B cell (primary cell): Measurements from ENCODE around the gene SERPINA9. TPM values are rescaled to one million over a fixed set of nuclear protein-coding genes. Genes with fewer than 3 reads are reported as not detected.

ENCODE experiments used
- ATAC-seq: fragments of 200-7000 bp; cut with Tn5 transposase; one replicate; pipeline ENCODE4 v1.10.0; 2021; ENCODE audit warnings: low read depth, mild to moderate bottlenecking, moderate number of reproducible peaks, moderate library complexity
- CTCF ChIA-PET: fragments of 350-600 bp; sonication (Branson Sonifier 250); formaldehyde crosslinking; loops from one replicate; lab custom pipeline; 2021; ENCODE audit warnings: antibody characterized with exemption, inconsistent platforms; lab: Charles Lee
- POLR2A ChIA-PET: fragments of 350-600 bp; sonication (Branson Sonifier 250); formaldehyde crosslinking; loops from one replicate; lab custom pipeline; 2021; ENCODE audit warnings: antibody characterized with exemption; lab: Charles Lee
- DNase-seq: peaks from one replicate; pipeline ENCODE4 v3.0.0; 2013
- H2AFZ ChIP-seq: 2 replicates; pipeline ENCODE4 v1.6.1; 2012; ENCODE audit warnings: mild to moderate bottlenecking, low read depth, low read length; ENCODE audit not compliant: insufficient read depth, poor library complexity, severe bottlenecking
- H3K27ac ChIP-seq, 2 donors: 1 replicate in 1 of 2; 2 replicates in 1 of 2; pipeline ENCODE4 v1.5.1; 2012 to 2013; ENCODE audit warnings: low read length in 2 of 2, mild to moderate bottlenecking in 2 of 2, moderate library complexity in 1 of 2
- H3K27me3 ChIP-seq, 4 experiments: fragments of 200-600 bp in 1 of 4; sonication (generic) in 1 of 4; replicated peaks in 1 of 4; 1 replicate in 2 of 4; 2 replicates in 2 of 4; pipeline versions ENCODE4 v1.6.1 to v1.7.0; 2013 to 2016; ENCODE audit warnings: low read length in 3 of 4, mild to moderate bottlenecking in 2 of 4, mixed read lengths in 1 of 4, moderate library complexity in 1 of 4; ENCODE audit not compliant: insufficient read depth in 4 of 4, control insufficient read depth in 3 of 4; ENCODE audit errors: control extremely low read depth in 1 of 4
- H3K36me3 ChIP-seq, 2 experiments: replicated peaks in 1 of 2; 1 replicate in 1 of 2; 2 replicates in 1 of 2; pipeline versions ENCODE4 v1.6.1 to v1.7.1; 2013; ENCODE audit warnings: low read length in 1 of 2; ENCODE audit not compliant: insufficient read depth in 2 of 2, control insufficient read depth in 1 of 2; ENCODE audit errors: control extremely low read depth in 1 of 2, extremely low read depth in 1 of 2
- H3K4me1 ChIP-seq, 2 donors: fragments of 200-600 bp in 1 of 2; sonication (generic) in 1 of 2; 1 replicate in 1 of 2; 2 replicates in 1 of 2; pipeline versions ENCODE4 v1.5.1 to v1.6.1; 2013 to 2017; ENCODE audit warnings: low read length in 2 of 2; ENCODE audit not compliant: control insufficient read depth in 2 of 2, insufficient read depth in 2 of 2
- H3K4me2 ChIP-seq: replicated peaks from 2 replicates; pipeline ENCODE3; 2012; ENCODE audit warnings: mild to moderate bottlenecking, low read depth, low read length; ENCODE audit not compliant: poor library complexity, severe bottlenecking
- H3K4me3 ChIP-seq, 5 experiments: fragments of 200-600 bp in 1 of 5; sonication (generic) in 1 of 5; 1 replicate in 3 of 5; 2 replicates in 2 of 5; pipeline versions ENCODE4 v1.5.1 to v1.7.0; 2011 to 2016; ENCODE audit warnings: low read length in 4 of 5, mild to moderate bottlenecking in 4 of 5, low read depth in 2 of 5, control low read depth in 1 of 5, moderate library complexity in 1 of 5; ENCODE audit not compliant: insufficient read depth in 1 of 5; ENCODE audit errors: control extremely low read depth in 1 of 5, extremely low read depth in 1 of 5
- H3K79me2 ChIP-seq: fragments of 200-600 bp; sonication (generic); one replicate; pipeline ENCODE4 v1.6.0; 2016; ENCODE audit warnings: low read length; ENCODE audit not compliant: control insufficient read depth, insufficient read depth
- H3K9ac ChIP-seq: fragments of 200-600 bp; sonication (generic); 2 replicates; pipeline ENCODE4 v1.6.1; 2017; ENCODE audit warnings: mild to moderate bottlenecking, low read length, moderate library complexity
- H3K9me3 ChIP-seq, 3 donors: one replicate each; pipeline versions ENCODE4 v1.6.1 to v1.7.1; 2013; ENCODE audit warnings: low read length in 2 of 3; ENCODE audit not compliant: control insufficient read depth in 2 of 3, insufficient read depth in 1 of 3; ENCODE audit errors: control extremely low read depth in 1 of 3
- H4K20me1 ChIP-seq: 2 replicates; pipeline ENCODE4 v1.6.0; 2012; ENCODE audit warnings: mild to moderate bottlenecking, low read length; ENCODE audit not compliant: insufficient read depth, control insufficient read depth, poor library complexity, severe bottlenecking
- H3K27ac Mint-ChIP-seq: one replicate; pipeline ENCODE4 v1.8.0; 2021; ENCODE audit warnings: mixed read lengths
- H3K27me3 Mint-ChIP-seq: one replicate; pipeline ENCODE4 v1.8.0; 2021; ENCODE audit warnings: mixed read lengths
- H3K4me1 Mint-ChIP-seq: one replicate; pipeline ENCODE4 v1.8.0; 2021; ENCODE audit warnings: mixed read lengths
- H3K4me3 Mint-ChIP-seq: one replicate; pipeline ENCODE4 v1.8.0; 2021; ENCODE audit warnings: mixed read lengths
- H3K9me3 Mint-ChIP-seq: one replicate; pipeline ENCODE4 v1.8.0; 2022; ENCODE audit warnings: mixed read lengths; ENCODE audit not compliant: insufficient read depth
- CTCF ChIP-seq: fragments of 200-600 bp; IDR thresholded peaks from one replicate; pipeline ENCODE4 v1.8.0; 2022; ENCODE audit warnings: antibody characterized with exemption, mild to moderate bottlenecking
- EZH2 ChIP-seq: IDR thresholded peaks from 2 replicates; pipeline ENCODE4 v1.6.1; 2012; ENCODE audit warnings: borderline replicate concordance, low read depth, mild to moderate bottlenecking, moderate library complexity, low read length; ENCODE audit not compliant: insufficient read depth, poor library complexity, severe bottlenecking
- WGBS: methylation state at CpG from one replicate; pipeline ENCODE4 v1.1.5; 2013; ENCODE audit warnings: missing lambda C conversion rate; ENCODE audit not compliant: insufficient coverage; 5-methylcytosine and 5-hydroxymethylcytosine counted together
- intact Hi-C: fragments of 100-400 bp; cut with micrococcal nuclease; formaldehyde crosslinking; loops from one replicate; pipeline ENCODE4 v1.10.0; 2022
- polyA plus RNA-seq: library from polyadenylated mRNA; depleted of rRNA; stranded (reverse); fragments of >200 nt; gene quantifications from 2 replicates; pipeline ENCODE4 v1.2.3, GENCODE V29; 2012
- total RNA-seq, 2 donors: library from RNA; stranded (reverse); fragments of 120-200 nt in 1 of 2; gene quantifications; 1 replicate in 1 of 2; 2 replicates in 1 of 2; pipeline versions ENCODE4 v1.2.3 to v1.2.4, GENCODE V29; 2013 to 2022

The SERPINA9 gene
- total and polyA plus RNA-seq, 2 donors (not counting 1 experiment from before 2014, with no cell fraction given) = 0.74 TPM; not detected in 1

GRCh38 chr14:94523265-94523664, 47.3 kb upstream of the SERPINA9 start:
- Histone ChIP-seq H3K27me3 (peaks cover 0 to 6% (median 0%) of the 10 kb centered on the region in 4 experiments), H3K79me2 (no peaks in the 10 kb centered on the region), H3K27ac (no peak overlapping the region), H3K4me2 (no peak overlapping the region), H3K9me3 (peaks cover 0 to 9% (median 0%) of the 10 kb centered on the region in 3 donors), H4K20me1 (no peaks in the 10 kb centered on the region), H3K4me1 (no peaks in the 10 kb centered on the region), H3K9ac (no peak overlapping the region), H2AFZ (no peak overlapping the region), H3K4me3 (no peak overlapping the region), H3K36me3 (no peaks in the 10 kb centered on the region)
- no peak for DNase-seq
- TF ChIP-seq EZH2 (no peak), CTCF (no peak)
- ChIA-PET CTCF (no interaction called here), POLR2A (no interaction called here)
- intact Hi-C loops = no loop called here
- WGBS = 91% methylated on average over 7 of the region's 8 CpGs
- Mint-ChIP-seq H3K9me3 (peaks cover 9% of the 10 kb centered on the region), H3K4me3 (no peak overlapping the region), H3K27me3 (peaks cover 8% of the 10 kb centered on the region), H3K27ac (no peak overlapping the region), H3K4me1 (no peaks in the 10 kb centered on the region)
- ATAC-seq = no peak

DNA sequence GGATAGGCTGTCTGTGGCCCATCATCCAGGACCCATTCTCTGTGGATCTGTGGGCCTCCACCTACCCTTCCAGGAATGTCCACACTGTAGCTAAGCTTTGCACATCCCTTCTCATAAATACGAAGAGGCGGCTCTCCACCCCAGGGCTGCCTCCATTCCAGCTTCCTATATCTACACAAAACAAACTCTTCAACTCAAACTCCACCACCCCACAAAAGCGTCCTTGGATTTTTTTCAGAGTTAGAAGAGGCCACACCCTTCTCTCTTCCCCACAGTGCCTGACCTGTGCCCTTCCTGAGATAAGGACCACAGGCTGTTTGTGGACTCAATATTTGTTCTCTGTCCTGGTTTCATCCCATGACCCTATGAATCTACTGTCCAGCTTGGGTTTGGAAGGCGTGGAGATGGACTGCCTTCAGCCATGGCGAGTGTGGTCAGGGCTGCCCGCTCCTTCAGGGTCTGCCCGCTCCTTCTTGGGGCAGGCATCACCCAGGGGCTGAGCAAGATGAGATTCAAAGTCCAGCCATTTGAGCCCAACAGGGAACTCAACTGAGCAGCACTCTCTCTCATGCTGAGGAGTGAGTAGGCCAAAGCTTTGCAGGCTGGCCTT, 46.2 kb upstream of the SERPINA9 start:
- Mint-ChIP-seq H3K4me3 (no peak overlapping the region), H3K27ac (no peak overlapping the region), H3K27me3 (peaks cover 8% of the 10 kb centered on the region), H3K9me3 (peaks cover 5% of the 10 kb centered on the region), H3K4me1 (no peaks in the 10 kb centered on the region)
- peaks cover 0 to 9% (median 0%) of the 10 kb centered on the region in 3 donors for H3K9me3 ChIP-seq
- ChIA-PET POLR2A (no interaction called here), CTCF (interaction anchor here (0.6 kb wide), 1 partner anchor 11 kb away, joined by 3 read pairs; no protein-coding TSS in a partner anchor)
- DNase-seq (no peak), ATAC-seq (no peak)
- H4K20me1 ChIP-seq = no peaks in the 10 kb centered on the region
- no peak for TF ChIP-seq EZH2
- no peak for TF ChIP-seq CTCF
- no peaks in the 10 kb centered on the region for H3K36me3 ChIP-seq
- no peaks in the 10 kb centered on the region for H3K4me1 ChIP-seq
- no peaks in the 10 kb centered on the region for H3K79me2 ChIP-seq
- H3K27ac ChIP-seq = no peak overlapping the region
- H3K27me3 ChIP-seq = peaks cover 0 to 6% (median 0%) of the 10 kb centered on the region in 4 experiments
- intact Hi-C loops = no loop called here
- H3K9ac ChIP-seq = no peak overlapping the region
- H3K4me3 ChIP-seq = no peak overlapping the region
- no peak overlapping the region for H3K4me2 ChIP-seq
- no peak overlapping the region for H2AFZ ChIP-seq
- 92% methylated on average over 7 of the region's 7 CpGs for WGBS
